PC-9 (cell line): ENCODE measurements around the gene CLCN6.

Source experiments
- CTCF ChIP-seq: fragments of 200-600 bp; sonication (generic); conservative IDR thresholded peaks from 2 replicates; pipeline ENCODE4 v1.6.1; 2017; ENCODE audit warnings: mixed run types, antibody characterized with exemption, mild to moderate bottlenecking, moderate library complexity
- EZH2 ChIP-seq: fragments of 200-600 bp; sonication (generic); IDR thresholded peaks from 2 replicates; pipeline ENCODE4 v1.8.0; 2017; ENCODE audit warnings: antibody characterized with exemption, low read depth

GRCh38 chr1:11761988-11762406 lies 44.0 kb upstream of the CLCN6 start, which contains the start of gene C1orf167:
- TF ChIP-seq CTCF (no peak), EZH2 (no peak)
